Caco-2 (cell line): ENCODE results near the gene DOCK10. TPM values are rescaled to one million over a fixed set of nuclear protein-coding genes. Genes with fewer than 3 reads are reported as not detected.

Experiments
- BruUV-seq: library from RNA; stranded (reverse); fragments of 400-500 nt; replicated peaks from 2 replicates; lab custom pipeline; 2021; lab: Mats Ljungman, UMichigan
- CTCF ChIA-PET: fragments of 300-600 bp; sonication (Branson Sonifier 250); formaldehyde crosslinking; loops from one replicate; lab custom pipeline; 2022; ENCODE audit warnings: antibody characterized with exemption; lab: Charles Lee
- POLR2A ChIA-PET: fragments of 300-600 bp; sonication (Branson Sonifier 250); formaldehyde crosslinking; loops from one replicate; lab custom pipeline; 2022; ENCODE audit warnings: antibody characterized with exemption; lab: Charles Lee
- DNase-seq, 2 experiments: peaks; one replicate each; pipeline versions ENCODE4 v3.0.0 to v3.0.0-alpha.2; 2020 to 2022
- H3K27me3 ChIP-seq: replicated peaks from 2 replicates; pipeline ENCODE4 v1.6.0; 2011; ENCODE audit warnings: low read length; ENCODE audit not compliant: control insufficient read depth, insufficient read depth
- H3K36me3 ChIP-seq: 2 replicates; pipeline ENCODE4 v1.5.1; 2011; ENCODE audit warnings: low read length; ENCODE audit not compliant: control insufficient read depth, insufficient read depth
- H3K4me1 ChIP-seq: fragments of 250-450 bp; sonication (Bioruptor Pico); 2 replicates; pipeline ENCODE4 v1.5.1; 2020; ENCODE audit warnings: mild to moderate bottlenecking
- H3K4me3 ChIP-seq: 2 replicates; pipeline ENCODE4 v1.5.1; 2011; ENCODE audit warnings: low read depth, mild to moderate bottlenecking, control low read depth, low read length
- H3K9me3 ChIP-seq: fragments of 250-450 bp; sonication (Bioruptor Pico); 2 replicates; pipeline ENCODE4 v1.5.1; 2020; ENCODE audit warnings: mild to moderate bottlenecking, moderate library complexity
- H3K27ac Mint-ChIP-seq: one replicate; pipeline ENCODE4 v1.8.0; 2022; ENCODE audit warnings: mixed read lengths; ENCODE audit not compliant: unreplicated experiment
- H3K27me3 Mint-ChIP-seq: one replicate; pipeline ENCODE4 v1.8.0; 2022; ENCODE audit warnings: mixed read lengths; ENCODE audit not compliant: insufficient read depth, unreplicated experiment
- H3K36me3 Mint-ChIP-seq: one replicate; pipeline ENCODE4 v1.8.0; 2022; ENCODE audit warnings: mild to moderate bottlenecking, mixed read lengths; ENCODE audit not compliant: insufficient read depth, unreplicated experiment
- H3K4me1 Mint-ChIP-seq: one replicate; pipeline ENCODE4 v1.8.0; 2022; ENCODE audit warnings: low read depth, mixed read lengths; ENCODE audit not compliant: unreplicated experiment
- H3K4me3 Mint-ChIP-seq: one replicate; pipeline ENCODE4 v1.8.0; 2022; ENCODE audit warnings: mild to moderate bottlenecking, moderate library complexity, mixed read lengths; ENCODE audit not compliant: unreplicated experiment
- H3K9me3 Mint-ChIP-seq: one replicate; pipeline ENCODE4 v1.8.0; 2022; ENCODE audit warnings: mixed read lengths; ENCODE audit not compliant: unreplicated experiment
- CTCF ChIP-seq, 2 experiments: fragments of 200-600 bp in 1 of 2; IDR thresholded peaks; 1 replicate in 1 of 2; 2 replicates in 1 of 2; pipeline versions ENCODE4 v1.5.1 to v1.8.0; 2011 to 2022; ENCODE audit warnings: antibody characterized with exemption in 1 of 2, control low read depth in 1 of 2, inconsistent platforms in 1 of 2, low read depth in 1 of 2, low read length in 1 of 2, mild to moderate bottlenecking in 1 of 2, moderate library complexity in 1 of 2; ENCODE audit not compliant: insufficient read depth in 1 of 2, severe bottlenecking in 1 of 2, unreplicated experiment in 1 of 2
- intact Hi-C: fragments of 100-400 bp; cut with micrococcal nuclease; formaldehyde crosslinking; loops from one replicate; pipeline ENCODE4 v1.10.0; 2022; ENCODE audit not compliant: unreplicated experiment
- total RNA-seq: library from RNA; stranded (reverse); gene quantifications from 2 replicates; pipeline ENCODE4 v1.2.3, GENCODE V29; 2022

DOCK10 gene
- total RNA-seq, 1 experiment from 2014 or later: not detected

DNA sequence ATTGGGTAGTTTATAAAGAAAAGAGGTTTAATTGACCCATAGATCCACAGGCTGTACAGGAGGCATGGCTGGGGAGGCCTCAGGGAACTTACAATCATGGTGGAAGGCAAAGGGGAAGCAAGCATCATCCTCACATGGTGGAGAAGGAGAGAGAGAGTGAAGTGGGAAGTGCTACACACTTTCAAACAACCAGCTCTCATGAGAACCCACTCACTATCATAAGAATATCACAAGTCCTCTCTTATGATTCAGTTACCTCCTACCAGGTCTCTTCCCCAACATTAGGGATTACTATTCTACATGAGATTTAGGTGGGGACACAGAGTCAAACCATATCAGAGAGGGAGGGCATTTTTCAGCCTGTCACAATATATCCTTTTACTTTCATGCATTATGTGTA is 22.7 kb upstream of the DOCK10 start:
- CTCF ChIA-PET: no interaction called here
- POLR2A ChIA-PET: no interaction called here
- H3K36me3 ChIP-seq: no peaks in the 10 kb centered on the region
- H3K4me3 ChIP-seq: no peak overlapping the region
- H3K9me3 Mint-ChIP-seq: no peaks in the 10 kb centered on the region
- TF ChIP-seq CTCF (IDR thresholded peaks at IDR 0.05; ENCODE audit: insufficient read depth in 1 of 2, low read depth in 1 of 2, low read length in 1 of 2, severe bottlenecking in 1 of 2, unreplicated experiment in 1 of 2): no peak
- no peak for DNase-seq
- no peaks in the 10 kb centered on the region for H3K36me3 Mint-ChIP-seq
- BruUV-seq: no TSS peak
- intact Hi-C loops: no loop called here
- no peaks in the 10 kb centered on the region for H3K4me1 ChIP-seq
- no peaks in the 10 kb centered on the region for H3K27me3 ChIP-seq
- no peaks in the 10 kb centered on the region for H3K4me1 Mint-ChIP-seq
- H3K9me3 ChIP-seq: no peaks in the 10 kb centered on the region
- no peaks in the 10 kb centered on the region for H3K27me3 Mint-ChIP-seq
- H3K4me3 Mint-ChIP-seq: no peak overlapping the region
- no peak overlapping the region for H3K27ac Mint-ChIP-seq

DNA sequence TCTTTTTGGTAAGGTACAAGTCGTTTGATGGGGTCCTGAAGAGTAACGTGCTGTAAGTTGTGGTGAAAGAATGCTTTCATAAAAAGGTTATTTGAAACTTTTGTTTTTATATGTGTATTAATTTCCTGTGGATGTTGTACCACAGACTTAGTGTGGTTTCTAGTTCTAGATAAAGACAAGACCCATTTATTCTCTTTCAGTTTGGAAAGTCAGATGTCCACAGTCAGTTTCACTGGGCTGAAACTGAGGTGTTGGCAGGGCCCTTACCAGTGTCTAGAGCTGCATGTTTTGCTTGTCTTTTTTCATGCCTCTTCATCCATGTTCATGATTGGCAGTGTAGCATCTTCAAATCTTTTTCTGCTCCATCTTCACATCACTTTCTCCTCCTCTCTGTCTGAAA is 22.1 kb upstream of the DOCK10 start:
- no peak for TF ChIP-seq CTCF (IDR thresholded peaks at IDR 0.05; ENCODE audit: insufficient read depth in 1 of 2, low read depth in 1 of 2, low read length in 1 of 2, severe bottlenecking in 1 of 2, unreplicated experiment in 1 of 2)

DNA sequence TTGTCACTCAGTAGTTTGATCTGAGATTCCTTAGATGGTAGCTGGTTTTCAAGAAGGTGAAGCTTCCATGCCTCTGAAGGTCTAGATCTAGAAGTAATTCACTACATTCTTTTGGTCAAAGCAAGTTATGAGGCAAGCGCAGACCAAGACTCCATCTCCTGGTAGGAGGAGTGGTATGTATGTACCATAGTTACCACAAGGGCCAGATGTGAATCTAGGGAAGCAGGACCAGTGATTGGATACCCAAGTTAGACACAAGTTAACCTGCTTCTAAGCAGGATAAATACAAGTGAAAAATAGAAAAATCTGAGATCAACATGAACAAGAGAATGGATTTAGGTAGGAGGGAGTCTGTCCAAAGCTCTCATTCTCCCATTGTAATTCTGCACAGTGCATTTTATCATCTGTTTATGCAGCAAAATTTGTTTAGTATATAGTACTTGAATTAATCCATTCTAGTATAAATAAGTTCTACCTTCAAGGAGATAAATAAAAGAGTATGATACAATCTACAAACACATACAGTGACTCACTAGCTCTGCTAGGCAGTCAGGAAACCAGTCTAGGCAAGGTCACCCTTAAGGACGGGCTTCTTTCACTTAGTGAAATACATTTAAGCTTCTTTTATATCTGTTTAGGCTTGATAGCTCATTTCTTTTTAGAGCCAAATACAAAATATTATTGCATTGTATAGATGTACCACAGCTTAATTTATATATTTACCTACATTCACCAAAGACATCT is 14.2 kb upstream of the DOCK10 start:
- DNase-seq: no peak
- Histone ChIP-seq H3K9me3 (no peaks in the 10 kb centered on the region), H3K27me3 (no peaks in the 10 kb centered on the region), H3K4me1 (no peaks in the 10 kb centered on the region), H3K36me3 (no peaks in the 10 kb centered on the region), H3K4me3 (no peak overlapping the region)
- TF ChIP-seq CTCF (IDR thresholded peaks at IDR 0.05; ENCODE audit: insufficient read depth in 1 of 2, low read depth in 1 of 2, low read length in 1 of 2, severe bottlenecking in 1 of 2, unreplicated experiment in 1 of 2): no peak
- H3K9me3 Mint-ChIP-seq: no peaks in the 10 kb centered on the region
- H3K27ac Mint-ChIP-seq: no peak overlapping the region
- POLR2A ChIA-PET: no interaction called here
- no TSS peak for BruUV-seq
- H3K4me3 Mint-ChIP-seq: no peak overlapping the region
- H3K4me1 Mint-ChIP-seq: no peaks in the 10 kb centered on the region
- intact Hi-C loops: no loop called here
- no peaks in the 10 kb centered on the region for H3K36me3 Mint-ChIP-seq
- H3K27me3 Mint-ChIP-seq: no peaks in the 10 kb centered on the region
- CTCF ChIA-PET: no interaction called here

More for the DNA sequence above, 22.1 kb upstream of the DOCK10 start:
- Histone ChIP-seq H3K4me1 (no peaks in the 10 kb centered on the region), H3K27me3 (no peaks in the 10 kb centered on the region), H3K36me3 (no peaks in the 10 kb centered on the region), H3K4me3 (no peak overlapping the region), H3K9me3 (no peaks in the 10 kb centered on the region)
- ChIA-PET CTCF (no interaction called here), POLR2A (no interaction called here)
- Mint-ChIP-seq H3K27ac (no peak overlapping the region), H3K4me3 (no peak overlapping the region), H3K4me1 (no peaks in the 10 kb centered on the region), H3K9me3 (no peaks in the 10 kb centered on the region), H3K36me3 (no peaks in the 10 kb centered on the region), H3K27me3 (no peaks in the 10 kb centered on the region)
- no peak for DNase-seq
- intact Hi-C loops: no loop called here
- no TSS peak for BruUV-seq
